ENCODE data around the gene PDE6D. TPM values are rescaled to one million over a fixed set of nuclear protein-coding genes. Genes with fewer than 3 reads are reported as not detected.

PDE6D gene
- total and polyA plus RNA-seq, 2 experiments from 2014 or later, result 35.2 to 55.6 TPM

DNA sequence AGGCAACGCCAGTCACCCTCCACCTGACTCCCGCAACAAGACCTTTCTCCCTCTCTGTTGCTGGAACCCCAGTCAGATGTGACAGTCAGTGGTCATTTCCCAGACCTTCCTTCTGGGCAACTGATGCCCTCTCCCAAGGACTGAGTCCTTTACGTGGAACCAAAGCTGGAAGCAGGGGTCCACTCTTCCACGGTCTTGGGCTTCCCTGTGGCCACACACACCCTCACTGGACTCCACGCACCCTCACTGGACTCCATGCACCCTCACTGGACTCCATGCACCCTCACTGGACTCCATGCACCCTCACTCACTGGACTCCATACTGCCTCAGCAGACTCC is 65.6 kb downstream of the PDE6D start (continued):
- TF ChIP-seq ZNF462 (CRISPR knock-in tag; IDR thresholded peaks at IDR 0.05) (no peak), STAT1 (IDR thresholded peaks at IDR 0.05; ENCODE audit: unreplicated experiment) (no peak), POLR2AphosphoS5 (IDR thresholded peaks at IDR 0.05; ENCODE audit: low read depth) (no peak), ETS1 (IDR thresholded peaks at IDR 0.05) (no peak), JUNB (IDR thresholded peaks at IDR 0.05; ENCODE audit: unreplicated experiment) (no peak)

DNA sequence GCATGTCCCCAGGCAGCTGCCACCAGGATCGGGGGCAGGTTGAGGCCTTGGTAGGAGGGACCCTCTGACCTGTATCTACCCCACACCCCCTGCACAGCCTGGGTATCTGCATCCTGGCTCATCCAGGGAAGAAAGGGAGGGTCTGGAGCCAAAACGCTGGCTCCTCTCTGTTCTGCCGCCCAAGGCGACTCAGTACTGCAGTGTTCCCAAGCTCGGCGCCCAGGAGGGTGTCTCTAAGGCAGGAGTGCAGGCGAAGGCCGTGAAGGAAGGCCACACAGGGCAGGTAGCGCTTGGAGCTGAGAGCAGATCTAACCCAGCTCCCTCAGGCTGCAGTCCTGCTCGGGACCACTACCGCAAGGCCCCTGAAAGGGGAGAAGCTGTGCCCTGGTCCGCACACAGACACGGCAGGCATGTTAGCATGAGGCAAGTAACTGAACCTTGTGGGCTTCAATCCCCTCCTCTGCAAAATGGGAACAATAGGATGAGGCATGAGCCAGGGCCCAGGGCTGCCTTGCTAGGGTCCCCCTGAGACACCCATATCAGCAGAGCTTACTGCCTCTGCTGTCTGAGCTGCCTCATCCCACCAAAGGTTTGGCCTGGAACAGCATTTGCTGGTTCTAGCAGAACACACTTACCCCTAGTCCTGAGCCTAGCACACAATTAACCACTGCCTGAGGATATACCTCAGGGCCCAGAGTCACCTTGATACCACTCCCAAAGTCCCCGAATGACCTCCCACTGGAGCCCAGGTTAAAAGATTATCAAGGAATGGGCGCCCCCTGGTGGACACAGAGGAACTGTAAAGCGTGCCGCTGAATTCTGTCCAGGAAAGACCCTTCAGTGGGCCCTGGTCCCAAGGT is 66.2 kb downstream of the PDE6D start:
- ATAC-seq, result peak; percentile 52
- Histone ChIP-seq H3K36me3 (ENCODE audit: insufficient read depth) (peaks cover 26% of the 10 kb centered on the region), H3F3A (replicated peaks; ENCODE audit: low read depth) (peaks cover 43% of the 10 kb centered on the region), H3K79me2 (replicated peaks; ENCODE audit: insufficient read depth) (peaks cover 35% of the 10 kb centered on the region), H3K27ac (ENCODE audit: low read depth) (peak overlapping the region; percentile 92), H3K27me3 (ENCODE audit: insufficient read depth) (no peaks in the 10 kb centered on the region), H4K20me1 (replicated peaks; ENCODE audit: insufficient read depth) (peaks cover 17% of the 10 kb centered on the region), H3K4me1 (ENCODE audit: insufficient read depth) (peaks cover 31% of the 10 kb centered on the region), H3K4me2 (no peak overlapping the region), H3K9me2 (ENCODE audit: insufficient read depth) (no peaks in the 10 kb centered on the region), H2AFZ (no peak overlapping the region), H3K4me3 (no peak overlapping the region)
- peak; percentile 99 for DNase-seq (ENCODE audit: low spot score)
- peaks cover 52% of the 10 kb centered on the region for H3K27me3 Mint-ChIP-seq (ENCODE audit: insufficient read depth, low read depth, poor library complexity)
- peaks cover 43% of the 10 kb centered on the region for H3K4me1 Mint-ChIP-seq
- peaks cover 18% of the 10 kb centered on the region for H3K9me3 Mint-ChIP-seq
- peaks cover 46% of the 10 kb centered on the region for H3K36me3 Mint-ChIP-seq (ENCODE audit: low read depth)
- peak overlapping the region; percentile 94 for H3K27ac Mint-ChIP-seq
- H3K4me3 Mint-ChIP-seq, result peak overlapping the region; percentile 65; the same call in 2 of the 3 replicates
- TF ChIP-seq ZNF462 (CRISPR knock-in tag; IDR thresholded peaks at IDR 0.05), result 0 out of 2 replicates have a peak, but pooled peaks have one; percentile 2

Measured in GM23338 (cell line).